ENCODE measurements around the gene GFAP. TPM values are rescaled to one million over a fixed set of nuclear protein-coding genes. Genes with fewer than 3 reads are reported as not detected.

GFAP gene
- total and polyA plus RNA-seq, 7 donors = 1.3 to 2.4 TPM; not detected in 5

GRCh38 chr17:44911133-44912001 lies 3.9 kb downstream of the GFAP start:
- Histone ChIP-seq H3K9me3 (no peaks in the 10 kb centered on the region), H3K27ac (peak overlapping the region in 1 of 4 donors; percentile 37), H3K27me3 (peaks cover 0 to 3% (median 0%) of the 10 kb centered on the region in 3 donors), H3K4me1 (peaks cover 0 to 20% (median 15%) of the 10 kb centered on the region in 4 donors), H3K4me3 (peak overlapping the region in 3 of 4 donors; percentile 15 to 42 (median 35)), H3K36me3 (no peaks in the 10 kb centered on the region)
- intact Hi-C loops (cut with DNase I) = loop anchor here (10.0 kb wide), 1 partner anchor 283 kb away; no protein-coding TSS in a partner anchor
- WGBS, 2 donors = 8 to 13% methylated on average over 56 of the region's 56 CpGs
- peak; percentile 84 for DNase-seq
- TF ChIP-seq CTCF (IDR thresholded peaks at IDR 0.05) (peak; percentile 22 to 38 (median 32)), POLR2A (IDR thresholded peaks at IDR 0.05) (no peak), POLR2AphosphoS5 (IDR thresholded peaks at IDR 0.05) (peak in 3 of 4 donors; percentile 42 to 73 (median 68))

GRCh38 chr17:44910231-44911106 lies 4.8 kb downstream of the GFAP start:
- Histone ChIP-seq H3K4me3 (no peak overlapping the region), H3K27me3 (peaks cover 0 to 3% (median 0%) of the 10 kb centered on the region in 3 donors), H3K4me1 (peaks cover 0 to 16% (median 10%) of the 10 kb centered on the region in 4 donors), H3K27ac (peak overlapping the region in 2 of 4 donors; percentile 53 to 60), H3K9me3 (no peaks in the 10 kb centered on the region), H3K36me3 (no peaks in the 10 kb centered on the region)
- DNase-seq = peak; percentile 40
- 83 to 89% methylated on average over 13 of the region's 13 CpGs for WGBS, 2 donors
- TF ChIP-seq POLR2A (IDR thresholded peaks at IDR 0.05) = no peak
- TF ChIP-seq EP300 (IDR thresholded peaks at IDR 0.05) = no peak
- no peak for TF ChIP-seq POLR2AphosphoS5 (IDR thresholded peaks at IDR 0.05)
- no peak for TF ChIP-seq CTCF (IDR thresholded peaks at IDR 0.05)
- intact Hi-C loops (cut with DNase I) = loop anchor here (10.0 kb wide), 1 partner anchor 284 kb away; no protein-coding TSS in a partner anchor

- H3K27ac ChIP-seq = peak overlapping the region in 2 of 4 donors; percentile 53 to 60
- no peak overlapping the region for H3K4me3 ChIP-seq
- peaks cover 0 to 16% (median 10%) of the 10 kb centered on the region in 4 donors for H3K4me1 ChIP-seq
- DNase-seq = peak; percentile 52
- no peak for TF ChIP-seq POLR2A (IDR thresholded peaks at IDR 0.05)
- no peak for TF ChIP-seq EP300 (IDR thresholded peaks at IDR 0.05)
- no peak for TF ChIP-seq CTCF (IDR thresholded peaks at IDR 0.05)
- TF ChIP-seq POLR2AphosphoS5 (IDR thresholded peaks at IDR 0.05) = no peak
- peaks cover 0 to 3% (median 0%) of the 10 kb centered on the region in 3 donors for H3K27me3 ChIP-seq
- WGBS, 2 donors = 75 to 85% methylated on average over 11 of the region's 11 CpGs
- no peaks in the 10 kb centered on the region for H3K9me3 ChIP-seq
- H3K36me3 ChIP-seq = no peaks in the 10 kb centered on the region
- intact Hi-C loops (cut with DNase I) = loop anchor here (10.0 kb wide), 1 partner anchor 285 kb away; no protein-coding TSS in a partner anchor
These were observed 5.6 kb downstream of the GFAP start for GRCh38 chr17:44909681-44910144.

GRCh38 chr17:44908761-44909326 lies 6.5 kb downstream of the GFAP start:
- Histone ChIP-seq H3K9me3 (no peaks in the 10 kb centered on the region), H3K4me1 (peaks cover 0 to 16% (median 10%) of the 10 kb centered on the region in 4 donors), H3K36me3 (no peaks in the 10 kb centered on the region), H3K27me3 (peaks cover 0 to 3% (median 0%) of the 10 kb centered on the region in 3 donors), H3K4me3 (no peak overlapping the region), H3K27ac (peak overlapping the region in 1 of 4 donors; percentile 60)
- TF ChIP-seq POLR2AphosphoS5 (IDR thresholded peaks at IDR 0.05) (no peak), POLR2A (IDR thresholded peaks at IDR 0.05) (no peak), EP300 (IDR thresholded peaks at IDR 0.05) (no peak), CTCF (IDR thresholded peaks at IDR 0.05) (no peak)
- intact Hi-C loops (cut with DNase I) = no loop called here
- DNase-seq = no peak
- WGBS, 2 donors = 89 to 94% methylated on average over 10 of the region's 10 CpGs
